Measurements from ENCODE around the gene GPR176. TPM values are rescaled to one million over a fixed set of nuclear protein-coding genes. Genes with fewer than 3 reads are reported as not detected.
A peak's percentile ranks its signal among the peaks of the same experiment; 100 is the strongest.

The GPR176 gene
- polyA plus RNA-seq, 1 of the 3 experiments (the other 2 are of a cell fraction), result 21.9 TPM

GRCh38 chr15:39942101-39942752 is 22.2 kb upstream of the GPR176 start (continued):
- TF ChIP-seq NFIC (IDR thresholded peaks at IDR 0.05; ENCODE audit: borderline replicate concordance) (peak; percentile 20; the same call in 1 of the 2 replicates), FOSL2 (IDR thresholded peaks at IDR 0.05; ENCODE audit: borderline replicate concordance, low read depth) (peak; percentile 54), CHD2 (IDR thresholded peaks at IDR 0.05; ENCODE audit: low read length, partially characterized antibody) (no peak), JUND (IDR thresholded peaks at IDR 0.05) (peak; percentile 55), GABPA (IDR thresholded peaks at IDR 0.05; ENCODE audit: low read depth) (no peak), TEAD4 (IDR thresholded peaks at IDR 0.05; ENCODE audit: borderline replicate concordance, insufficient read depth) (peak; percentile 49; the same call in 1 of the 2 replicates), POLR2AphosphoS5 (IDR thresholded peaks at IDR 0.05; ENCODE audit: low read depth, low read length) (peak; percentile 12; the same call in 1 of the 2 replicates), PBX3 (IDR thresholded peaks at IDR 0.05) (peak; percentile 18; the same call in 1 of the 2 replicates), IRF3 (IDR thresholded peaks at IDR 0.05; ENCODE audit: low read depth, low read length) (no peak)

GRCh38 chr15:39939487-39940452 is 19.7 kb upstream of the GPR176 start:
- TF ChIP-seq FOSL2 (IDR thresholded peaks at IDR 0.05; ENCODE audit: borderline replicate concordance, low read depth) (no peak), USF2 (IDR thresholded peaks at IDR 0.05; ENCODE audit: borderline replicate concordance, low read depth, low read length) (no peak), JUND (IDR thresholded peaks at IDR 0.05) (no peak), ZBTB33 (IDR thresholded peaks at IDR 0.05; ENCODE audit: borderline replicate concordance, low read depth) (no peak), MXI1 (IDR thresholded peaks at IDR 0.05; ENCODE audit: low read depth, low read length) (no peak), RFX5 (IDR thresholded peaks at IDR 0.05; ENCODE audit: low read length) (no peak)
- DNase-seq, result no peak
- Histone ChIP-seq H3K27me3 (ENCODE audit: insufficient read depth) (no peaks in the 10 kb centered on the region), H4K20me1 (ENCODE audit: insufficient read depth) (no peaks in the 10 kb centered on the region), H3K4me3 (ENCODE audit: low read depth in 2 of 2, low read length in 1 of 2) (no peak overlapping the region), H3K9me2 (no peaks in the 10 kb centered on the region), H3F3A (replicated peaks; ENCODE audit: insufficient read depth) (peaks cover 49% of the 10 kb centered on the region), H3K9me3 (no peaks in the 10 kb centered on the region), H2AFZ (ENCODE audit: low read depth) (no peak overlapping the region), H3K4me1 (ENCODE audit: control insufficient read depth in 1 of 2, insufficient read depth in 2 of 2, low read depth in 1 of 2, low read length in 1 of 2) (peaks cover 0 to 37% of the 10 kb centered on the region in 2 experiments; a peak in 3 of 4 replicates), H3K79me2 (ENCODE audit: insufficient read depth) (peaks cover 81% of the 10 kb centered on the region), H3K27ac (ENCODE audit: low read depth in 2 of 2, low read length in 1 of 2) (no peak overlapping the region), H3K9ac (no peak overlapping the region), H3K4me2 (no peak overlapping the region), H3K36me3 (replicated peaks in 1 of 2; ENCODE audit: control insufficient read depth in 1 of 2, insufficient read depth in 2 of 2, low read length in 1 of 2) (peaks cover 44 to 63% of the 10 kb centered on the region in 2 experiments)
- 81% methylated on average over 6 of the region's 6 CpGs for WGBS (ENCODE audit: low lambda C conversion rate)
- ChIA-PET POLR2A (no interaction called here), CTCF (no interaction called here)

All from SK-N-SH (cell line).